WTC11 (cell line): ENCODE measurements around the gene GPER1. TPM values are rescaled to one million over a fixed set of nuclear protein-coding genes. Genes with fewer than 3 reads are reported as not detected.

Source experiments
- ATAC-seq: fragments of 200-7000 bp; cut with Tn5 transposase; 2 replicates; pipeline ENCODE4 v1.10.0; 2021; ENCODE audit warnings: mild to moderate bottlenecking, moderate library complexity
- CTCF ChIA-PET: fragments of 300-600 bp; sonication (Branson Sonifier 250); formaldehyde crosslinking; loops from one replicate; lab custom pipeline; 2021; ENCODE audit warnings: antibody characterized with exemption; lab: Charles Lee
- POLR2A ChIA-PET: fragments of 350-600 bp; sonication (Branson Sonifier 250); formaldehyde crosslinking; loops from one replicate; lab custom pipeline; 2021; ENCODE audit warnings: antibody characterized with exemption; lab: Charles Lee
- DNase-seq: peaks from one replicate; pipeline ENCODE4 v3.0.0; 2021; ENCODE audit warnings: low spot score
- H3K27ac Mint-ChIP-seq: 2 replicates; pipeline ENCODE4 v1.8.0; 2021; ENCODE audit warnings: mixed read lengths
- H3K27me3 Mint-ChIP-seq: 2 replicates; pipeline ENCODE4 v1.8.0; 2021; ENCODE audit warnings: low read depth, mild to moderate bottlenecking, moderate library complexity, mixed read lengths
- H3K36me3 Mint-ChIP-seq: 2 replicates; pipeline ENCODE4 v1.8.0; 2021; ENCODE audit warnings: mixed read lengths
- H3K4me1 Mint-ChIP-seq: 2 replicates; pipeline ENCODE4 v1.8.0; 2022; ENCODE audit warnings: mixed read lengths
- H3K4me3 Mint-ChIP-seq: 2 replicates; pipeline ENCODE4 v1.8.0; 2021; ENCODE audit warnings: mild to moderate bottlenecking, moderate library complexity, mixed read lengths
- H3K9me3 Mint-ChIP-seq: 2 replicates; pipeline ENCODE4 v1.8.0; 2021; ENCODE audit warnings: mixed read lengths
- ATF2 ChIP-seq: sonication (generic); formaldehyde crosslinking; IDR thresholded peaks from 2 replicates; pipeline ENCODE4 v1.8.1; 2022; ENCODE audit warnings: low read depth, missing genetic modification reagents, borderline replicate concordance
- CBFB ChIP-seq: sonication (generic); formaldehyde crosslinking; IDR thresholded peaks from 2 replicates; pipeline ENCODE4 v1.8.1; 2022; ENCODE audit warnings: mild to moderate bottlenecking, low read depth, missing genetic modification reagents
- CREM ChIP-seq: sonication (generic); formaldehyde crosslinking; IDR thresholded peaks from 2 replicates; pipeline ENCODE4 v1.8.1; 2022; ENCODE audit warnings: mild to moderate bottlenecking, missing genetic modification reagents, moderate library complexity
- CTCF ChIP-seq: fragments of 200-600 bp; IDR thresholded peaks from 2 replicates; pipeline ENCODE4 v1.8.0; 2022; ENCODE audit warnings: antibody characterized with exemption
- ELF4 ChIP-seq: sonication (generic); formaldehyde crosslinking; IDR thresholded peaks from 2 replicates; pipeline ENCODE4 v1.8.1; 2022; ENCODE audit warnings: low read depth, mild to moderate bottlenecking, moderate library complexity, missing genetic modification reagents
- FOXJ3 ChIP-seq: sonication (generic); formaldehyde crosslinking; IDR thresholded peaks from 2 replicates; pipeline ENCODE4 v1.9.0; 2021; ENCODE audit warnings: missing genetic modification reagents, mild to moderate bottlenecking, borderline replicate concordance
- FOXK1 ChIP-seq: sonication (generic); formaldehyde crosslinking; IDR thresholded peaks from 2 replicates; pipeline ENCODE4 v1.8.0; 2022; ENCODE audit warnings: mild to moderate bottlenecking, moderate library complexity, missing genetic modification reagents
- GABPB1 ChIP-seq: sonication (generic); formaldehyde crosslinking; IDR thresholded peaks from 2 replicates; pipeline ENCODE4 v1.8.1; 2023; ENCODE audit warnings: mild to moderate bottlenecking, missing genetic modification reagents
- HMGA2 ChIP-seq: fragments of 250-450 bp; sonication (Bioruptor Pico); IDR thresholded peaks from 2 replicates; pipeline ENCODE4 v1.4.0; 2021; ENCODE audit warnings: mild to moderate bottlenecking, moderate library complexity
- JUN ChIP-seq: sonication (generic); formaldehyde crosslinking; IDR thresholded peaks from 2 replicates; pipeline ENCODE4 v1.8.0; 2023; ENCODE audit warnings: mild to moderate bottlenecking, missing genetic modification reagents
- MAX ChIP-seq: sonication (generic); formaldehyde crosslinking; IDR thresholded peaks from 2 replicates; pipeline ENCODE4 v1.8.0; 2022; ENCODE audit warnings: mild to moderate bottlenecking, missing genetic modification reagents
- NFE2L1 ChIP-seq: sonication (generic); formaldehyde crosslinking; IDR thresholded peaks from 2 replicates; pipeline ENCODE4 v1.8.1; 2023; ENCODE audit warnings: missing genetic modification reagents
- NR1H2 ChIP-seq: sonication (generic); formaldehyde crosslinking; IDR thresholded peaks from 2 replicates; pipeline ENCODE4 v1.9.0; 2021; ENCODE audit warnings: mild to moderate bottlenecking, moderate library complexity, missing genetic modification reagents
- RELA ChIP-seq: sonication (generic); formaldehyde crosslinking; IDR thresholded peaks from 2 replicates; pipeline ENCODE4 v1.8.1; 2022; ENCODE audit warnings: missing genetic modification reagents, mild to moderate bottlenecking, borderline replicate concordance
- SMAD4 ChIP-seq: sonication (generic); formaldehyde crosslinking; IDR thresholded peaks from 2 replicates; pipeline ENCODE4 v1.8.0; 2022; ENCODE audit warnings: mild to moderate bottlenecking, missing genetic modification reagents
- SOX15 ChIP-seq: fragments of 250-450 bp; sonication (Bioruptor Pico); IDR thresholded peaks from 2 replicates; pipeline ENCODE4 v1.9.0; 2021; ENCODE audit warnings: mild to moderate bottlenecking
- STAT6 ChIP-seq: sonication (generic); formaldehyde crosslinking; conservative IDR thresholded peaks from 2 replicates; pipeline ENCODE4 v1.8.1; 2023; ENCODE audit warnings: mild to moderate bottlenecking, low read depth, missing genetic modification reagents, moderate library complexity
- TCF7 ChIP-seq: sonication (generic); formaldehyde crosslinking; IDR thresholded peaks from 2 replicates; pipeline ENCODE4 v1.8.0; 2022; ENCODE audit warnings: mild to moderate bottlenecking, low read depth, missing genetic modification reagents, moderate library complexity
- TEAD4 ChIP-seq: sonication (generic); formaldehyde crosslinking; IDR thresholded peaks from 2 replicates; pipeline ENCODE4 v1.8.0; 2022; ENCODE audit warnings: mild to moderate bottlenecking, missing genetic modification reagents
- ZBTB21 ChIP-seq: sonication (generic); formaldehyde crosslinking; IDR thresholded peaks from 2 replicates; pipeline ENCODE4 v1.8.1; 2023; ENCODE audit warnings: mild to moderate bottlenecking, missing genetic modification reagents, borderline replicate concordance
- ZNF232 ChIP-seq: sonication (generic); formaldehyde crosslinking; IDR thresholded peaks from 2 replicates; pipeline ENCODE4 v1.8.0; 2022; ENCODE audit warnings: mild to moderate bottlenecking, missing genetic modification reagents
- ZNF263 ChIP-seq: sonication (generic); formaldehyde crosslinking; IDR thresholded peaks from 2 replicates; pipeline ENCODE4 v1.8.1; 2022; ENCODE audit warnings: low read depth, mild to moderate bottlenecking, moderate library complexity, missing genetic modification reagents
- ZNF416 ChIP-seq: fragments of 250-450 bp; sonication (Bioruptor Pico); IDR thresholded peaks from 2 replicates; pipeline ENCODE4 v1.9.0; 2021; ENCODE audit warnings: mild to moderate bottlenecking, inconsistent platforms
- total RNA-seq: library from RNA; stranded (reverse); gene quantifications from 3 replicates; pipeline ENCODE4 v1.2.3, GENCODE V29; 2021

Gene GPER1
- total RNA-seq, 1 experiment from 2014 or later, result 0.28 TPM

GRCh38 chr7:1108264-1108920 is 20.5 kb downstream of the GPER1 start:
- ChIA-PET POLR2A (no interaction called here), CTCF (interaction anchor here (0.7 to 1.2 kb wide), 2 partner anchors 14 to 118 kb away, joined by 3 to 4 read pairs; no protein-coding TSS in a partner anchor)
- DNase-seq (no peak), ATAC-seq (no peak)
- Mint-ChIP-seq H3K9me3 (no peaks in the 10 kb centered on the region), H3K27ac (no peak overlapping the region), H3K36me3 (no peaks in the 10 kb centered on the region), H3K27me3 (no peaks in the 10 kb centered on the region), H3K4me3 (no peak overlapping the region), H3K4me1 (no peaks in the 10 kb centered on the region)
- TF ChIP-seq ZNF416 (CRISPR knock-in tag), result no peak
- TF ChIP-seq GABPB1 (CRISPR knock-in tag), result no peak
- no peak for TF ChIP-seq NFE2L1 (CRISPR knock-in tag)
- TF ChIP-seq ZNF263, result no peak

- DNase-seq, result no peak
- Mint-ChIP-seq H3K4me3 (no peak overlapping the region), H3K27ac (peak overlapping the region; percentile 72), H3K9me3 (no peaks in the 10 kb centered on the region), H3K27me3 (no peaks in the 10 kb centered on the region), H3K4me1 (no peaks in the 10 kb centered on the region), H3K36me3 (no peaks in the 10 kb centered on the region)
- CTCF ChIA-PET, result interaction anchor here (1.4 kb wide), 1 partner anchor 14 kb away, joined by 4 read pairs; no protein-coding TSS in a partner anchor
- POLR2A ChIA-PET, result no interaction called here
- ATAC-seq, result no peak
- no peak for TF ChIP-seq TCF7 (CRISPR knock-in tag)
- no peak for TF ChIP-seq HMGA2 (CRISPR knock-in tag)
- no peak for TF ChIP-seq FOXK1
- TF ChIP-seq ZNF232 (CRISPR knock-in tag), result no peak
- TF ChIP-seq NR1H2 (CRISPR knock-in tag), result no peak
- TF ChIP-seq ELF4, result no peak
- no peak for TF ChIP-seq CBFB (CRISPR knock-in tag)
Observed at GRCh38 chr7:1109581-1110310, 21.8 kb downstream of the GPER1 start.

- DNase-seq, result no peak
- H3K4me3 Mint-ChIP-seq, result no peak overlapping the region
- H3K4me1 Mint-ChIP-seq, result no peaks in the 10 kb centered on the region
- TF ChIP-seq ATF2 (CRISPR knock-in tag) (no peak), FOXJ3 (CRISPR knock-in tag) (no peak)
- TF ChIP-seq, all 79 proteins: peak for 0
- CTCF ChIA-PET, result interaction anchor here (1.0 to 1.4 kb wide), 2 partner anchors 13 to 14 kb away, joined by 3 to 4 read pairs; no protein-coding TSS in a partner anchor
- POLR2A ChIA-PET, result no interaction called here
- H3K27ac Mint-ChIP-seq, result no peak overlapping the region
- H3K27me3 Mint-ChIP-seq, result no peaks in the 10 kb centered on the region
- 0 out of 2 replicates have a peak, but pooled peaks cover under 1% of the 10 kb centered on the region for H3K36me3 Mint-ChIP-seq
- no peak for ATAC-seq
- no peaks in the 10 kb centered on the region for H3K9me3 Mint-ChIP-seq
Observed at GRCh38 chr7:1110358-1110757, 22.4 kb downstream of the GPER1 start.

GRCh38 chr7:1111156-1111555 is 23.2 kb downstream of the GPER1 start:
- no peaks in the 10 kb centered on the region; the same call in 1 of the 2 replicates for H3K9me3 Mint-ChIP-seq
- no peak overlapping the region for H3K4me3 Mint-ChIP-seq
- no peaks in the 10 kb centered on the region for H3K27me3 Mint-ChIP-seq
- H3K4me1 Mint-ChIP-seq, result no peaks in the 10 kb centered on the region
- ChIA-PET POLR2A (no interaction called here), CTCF (interaction anchor here (1.0 kb wide), 1 partner anchor 13 kb away, joined by 3 read pairs; no protein-coding TSS in a partner anchor)
- ATAC-seq (no peak), DNase-seq (no peak)
- no peak overlapping the region for H3K27ac Mint-ChIP-seq
- H3K36me3 Mint-ChIP-seq, result peaks cover 8% of the 10 kb centered on the region; the same call in 1 of the 2 replicates
- TF ChIP-seq JUN (CRISPR knock-in tag) (no peak), RELA (no peak), MAX (CRISPR knock-in tag) (no peak), ZBTB21 (no peak), TCF7 (CRISPR knock-in tag) (no peak), STAT6 (CRISPR knock-in tag) (no peak), TEAD4 (CRISPR knock-in tag) (no peak), CREM (CRISPR knock-in tag) (no peak), SOX15 (CRISPR knock-in tag) (no peak), ZNF263 (no peak), CTCF (no peak), SMAD4 (CRISPR knock-in tag) (no peak)
